HepG2 (cell line): Measurements from ENCODE around the gene DELE1. TPM values are rescaled to one million over a fixed set of nuclear protein-coding genes. Genes with fewer than 3 reads are reported as not detected.
A peak's percentile ranks its signal among the peaks of the same experiment; 100 is the strongest.

Experiments used
- BCL6 ChIP-seq: IDR thresholded peaks from 2 replicates; pipeline ENCODE4 v1.6.1; 2016; ENCODE audit warnings: missing genetic modification reagents, missing compliant biosample characterization
- ETV5 ChIP-seq: IDR thresholded peaks from 2 replicates; pipeline ENCODE4 v1.6.1; 2018; ENCODE audit warnings: missing biosample characterization, missing genetic modification reagents, inconsistent platforms, borderline replicate concordance
- FOXO4 ChIP-seq: sonication (generic); formaldehyde crosslinking; conservative IDR thresholded peaks from 2 replicates; pipeline ENCODE4 v1.8.1; 2023; ENCODE audit warnings: missing genetic modification reagents
- HOMEZ ChIP-seq: IDR thresholded peaks from 2 replicates; pipeline ENCODE4 v1.6.1; 2016; ENCODE audit warnings: low read depth
- IKZF4 ChIP-seq: sonication (generic); formaldehyde crosslinking; IDR thresholded peaks from 2 replicates; pipeline ENCODE4 v1.5.1; 2020; ENCODE audit warnings: borderline replicate concordance, mild to moderate bottlenecking, low read depth, missing genetic modification reagents; ENCODE audit errors: not compliant biosample characterization
- IRF2 ChIP-seq: IDR thresholded peaks from 2 replicates; pipeline ENCODE4 v1.6.1; 2018; ENCODE audit warnings: missing genetic modification reagents, missing compliant biosample characterization
- NFKBIZ ChIP-seq: IDR thresholded peaks from 2 replicates; pipeline ENCODE4 v1.6.1; 2018; ENCODE audit warnings: missing genetic modification reagents, missing compliant biosample characterization
- PATZ1 ChIP-seq: sonication (generic); formaldehyde crosslinking; IDR thresholded peaks from 2 replicates; pipeline ENCODE4 v1.4.0; 2020; ENCODE audit warnings: missing genetic modification reagents
- PHF8 ChIP-seq: sonication (generic); formaldehyde crosslinking; IDR thresholded peaks from 2 replicates; pipeline ENCODE4 v1.5.0; 2020; ENCODE audit warnings: missing genetic modification reagents
- POLR2AphosphoS2 ChIP-seq: IDR thresholded peaks from 2 replicates; pipeline ENCODE4 v1.6.1; 2011; ENCODE audit warnings: low read depth, low read length, improper control_type of control experiment
- RAD21 ChIP-seq: fragments of 450-650 bp; formaldehyde crosslinking; IDR thresholded peaks from 2 replicates; pipeline ENCODE4 v1.5.0; 2020; ENCODE audit warnings: mild to moderate bottlenecking
- SAP130 ChIP-seq: IDR thresholded peaks from 2 replicates; pipeline ENCODE4 v1.6.1; 2016; ENCODE audit warnings: low read depth
- TSC22D2 ChIP-seq: sonication (generic); formaldehyde crosslinking; IDR thresholded peaks from 2 replicates; pipeline ENCODE4 v1.5.1; 2020; ENCODE audit warnings: missing genetic modification reagents, mild to moderate bottlenecking, borderline replicate concordance
- ZBTB20 ChIP-seq: sonication (generic); formaldehyde crosslinking; IDR thresholded peaks from 2 replicates; pipeline ENCODE4 v1.8.1; 2023; ENCODE audit warnings: missing genetic modification reagents, low read depth, mild to moderate bottlenecking, borderline replicate concordance
- ZEB1 ChIP-seq: IDR thresholded peaks from 2 replicates; pipeline ENCODE4 v1.6.1; 2012; ENCODE audit warnings: mild to moderate bottlenecking, low read depth, inconsistent platforms; ENCODE audit not compliant: insufficient replicate concordance
- ZNF432 ChIP-seq: sonication (generic); formaldehyde crosslinking; IDR thresholded peaks from 2 replicates; pipeline ENCODE4 v1.5.0; 2020; ENCODE audit warnings: missing genetic modification reagents, mild to moderate bottlenecking, borderline replicate concordance
- ZNF614 ChIP-seq: IDR thresholded peaks from 2 replicates; pipeline ENCODE4 v1.6.1; 2018; ENCODE audit warnings: missing biosample characterization, missing genetic modification reagents, inconsistent platforms, borderline replicate concordance
- ZNF687 ChIP-seq: sonication (generic); formaldehyde crosslinking; IDR thresholded peaks from 2 replicates; pipeline ENCODE4 v1.5.1; 2020; ENCODE audit warnings: mild to moderate bottlenecking, missing genetic modification reagents, moderate library complexity
- polyA plus RNA-seq, 8 experiments: library from polyadenylated mRNA; depleted of rRNA in 3 of 8; stranded (reverse) in 7 of 8; unstranded in 1 of 8; fragments of >200 nt; fragmentation: Illumina TruSeq in 4 of 8; extraction: Trizol in 4 of 8; gene quantifications; 2 replicates each; pipeline versions ENCODE4 v1.2.1 to v1.2.3, GENCODE V29; 2011 to 2016; ENCODE audit warnings: low read depth in 4 of 8, missing spikeins in 1 of 8, mixed read lengths in 1 of 8; ENCODE audit not compliant: insufficient read depth in 1 of 8
- total RNA-seq, 5 experiments: library from RNA; depleted of rRNA; stranded (reverse); fragments of >200 nt; fragmentation: Illumina TruSeq; extraction: Trizol; gene quantifications; 2 replicates each; pipeline ENCODE4 v1.2.3, GENCODE V29; 2016; ENCODE audit warnings: low read depth in 1 of 5
- TF ChIP-seq, protein P1 (sequence below): IDR thresholded peaks from 2 replicates; pipeline ENCODE4 v1.6.1; 2016; ENCODE audit warnings: mild to moderate bottlenecking, missing biosample characterization, missing genetic modification reagents

Gene DELE1
- total and polyA plus RNA-seq, 2 of the 13 experiments (the other 11 are each of a cell fraction or from before 2014, with no cell fraction given), result 57.5 to 90.3 TPM

GRCh38 chr5:141960449-141961323, 37.0 kb downstream of the DELE1 start (continued):
- 0 out of 2 replicates have a peak, but pooled peaks have one; percentile 3 for TF ChIP-seq ZNF687
- peak; percentile 40 for TF ChIP-seq PATZ1
- no peak for TF ChIP-seq ZNF432 (CRISPR knock-in tag)
- TF ChIP-seq POLR2AphosphoS2, result no peak
- no peak for TF ChIP-seq PHF8 (CRISPR knock-in tag)
- TF ChIP-seq BCL6 (CRISPR knock-in tag), result no peak
- TF ChIP-seq, protein P1, sequence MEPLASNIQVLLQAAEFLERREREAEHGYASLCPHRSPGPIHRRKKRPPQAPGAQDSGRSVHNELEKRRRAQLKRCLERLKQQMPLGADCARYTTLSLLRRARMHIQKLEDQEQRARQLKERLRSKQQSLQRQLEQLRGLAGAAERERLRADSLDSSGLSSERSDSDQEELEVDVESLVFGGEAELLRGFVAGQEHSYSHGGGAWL (CRISPR knock-in tag), result 0 out of 2 replicates have a peak, but pooled peaks have one; percentile 21
- no peak for TF ChIP-seq ZEB1
- TF ChIP-seq ETV5 (CRISPR knock-in tag), result peak; percentile 60; the same call in 1 of the 2 replicates
- TF ChIP-seq ZNF614 (CRISPR knock-in tag), result peak; percentile 41; the same call in 1 of the 2 replicates
- TF ChIP-seq IKZF4, result no peak
- peak; percentile 79 for TF ChIP-seq RAD21 (CRISPR knock-in tag)
- TF ChIP-seq HOMEZ (CRISPR knock-in tag), result no peak
- peak; percentile 46; the same call in 1 of the 2 replicates for TF ChIP-seq IRF2 (CRISPR knock-in tag)
- TF ChIP-seq FOXO4, result no peak
- TF ChIP-seq NFKBIZ (CRISPR knock-in tag), result no peak
- peak; percentile 82; the same call in 1 of the 2 replicates for TF ChIP-seq TSC22D2 (CRISPR knock-in tag)
- TF ChIP-seq ZBTB20 (CRISPR knock-in tag), result no peak
- peak; percentile 40; the same call in 1 of the 2 replicates for TF ChIP-seq SAP130
